Loucy (cell line): ENCODE measurements around the gene PCDHB16.
"Not testable (repeated sequence)": the region's sequence is repeated elsewhere in the genome, so short reads cannot be mapped to it uniquely, and the experiment has no call there.

Source experiments
- H2AFZ ChIP-seq: fragments of 200-600 bp; sonication (generic); 2 replicates; pipeline ENCODE4 v1.6.0; 2016; ENCODE audit warnings: antibody characterized with exemption, mild to moderate bottlenecking, low read length, moderate library complexity
- H3F3A ChIP-seq: fragments of 200-600 bp; 2 replicates; pipeline ENCODE4 v1.6.0; 2016; ENCODE audit warnings: antibody characterized with exemption, low read depth, mild to moderate bottlenecking
- H3K27me3 ChIP-seq: fragments of 200-600 bp; sonication (generic); 2 replicates; pipeline ENCODE4 v1.6.1; 2014; ENCODE audit warnings: low read length, mild to moderate bottlenecking; ENCODE audit not compliant: insufficient read depth, poor library complexity, severe bottlenecking
- H3K36me3 ChIP-seq: fragments of 200-600 bp; sonication (generic); 2 replicates; pipeline ENCODE4 v1.6.1; 2016; ENCODE audit warnings: low read length; ENCODE audit not compliant: insufficient read depth
- H3K4me1 ChIP-seq: fragments of 200-600 bp; sonication (generic); 2 replicates; pipeline ENCODE4 v1.5.1; 2014; ENCODE audit warnings: low read length, mild to moderate bottlenecking; ENCODE audit not compliant: insufficient read depth, poor library complexity, severe bottlenecking
- H3K4me2 ChIP-seq: fragments of 200-600 bp; sonication (generic); 2 replicates; pipeline ENCODE4 v1.6.0; 2014; ENCODE audit warnings: antibody characterized with exemption, low read length, low read depth, mild to moderate bottlenecking; ENCODE audit not compliant: poor library complexity, severe bottlenecking
- H3K4me3 ChIP-seq: fragments of 200-600 bp; sonication (generic); 2 replicates; pipeline ENCODE4 v1.5.1; 2014; ENCODE audit warnings: low read length, mild to moderate bottlenecking, mixed read lengths; ENCODE audit not compliant: poor library complexity, severe bottlenecking
- H3K79me2 ChIP-seq: fragments of 200-600 bp; sonication (generic); 2 replicates; pipeline ENCODE4 v1.6.1; 2014; ENCODE audit warnings: low read length; ENCODE audit not compliant: insufficient read depth
- H3K9ac ChIP-seq: fragments of 200-600 bp; sonication (generic); 2 replicates; pipeline ENCODE4 v1.6.0; 2014; ENCODE audit warnings: mild to moderate bottlenecking, low read depth, low read length, moderate library complexity; ENCODE audit not compliant: poor library complexity, severe bottlenecking
- H3K9me2 ChIP-seq: fragments of 200-600 bp; sonication (generic); replicated peaks from 2 replicates; pipeline ENCODE4 v1.6.1; 2016; ENCODE audit warnings: low read depth, low read length, mixed read lengths
- H3K9me3 ChIP-seq: fragments of 200-600 bp; sonication (generic); 2 replicates; pipeline ENCODE4 v1.6.1; 2014; ENCODE audit warnings: mild to moderate bottlenecking, antibody characterized with exemption, low read length, low read depth; ENCODE audit not compliant: insufficient read depth
- H4K20me1 ChIP-seq: fragments of 200-600 bp; sonication (generic); 2 replicates; pipeline ENCODE4 v1.6.0; 2014; ENCODE audit warnings: antibody characterized with exemption, low read length, mild to moderate bottlenecking; ENCODE audit not compliant: insufficient read depth, poor library complexity, severe bottlenecking
- EZH2phosphoT487 ChIP-seq: fragments of 200-600 bp; IDR thresholded peaks from 2 replicates; pipeline ENCODE4 v1.6.1; 2018; ENCODE audit warnings: antibody characterized with exemption, mild to moderate bottlenecking, moderate library complexity, borderline replicate concordance
- TF ChIP-seq, protein P1 (sequence below): fragments of 200-600 bp; sonication (generic); conservative IDR thresholded peaks from 2 replicates; pipeline ENCODE4 v1.5.1; 2014; ENCODE audit warnings: mild to moderate bottlenecking, antibody characterized with exemption, low read length

The PCDHB16 gene

DNA sequence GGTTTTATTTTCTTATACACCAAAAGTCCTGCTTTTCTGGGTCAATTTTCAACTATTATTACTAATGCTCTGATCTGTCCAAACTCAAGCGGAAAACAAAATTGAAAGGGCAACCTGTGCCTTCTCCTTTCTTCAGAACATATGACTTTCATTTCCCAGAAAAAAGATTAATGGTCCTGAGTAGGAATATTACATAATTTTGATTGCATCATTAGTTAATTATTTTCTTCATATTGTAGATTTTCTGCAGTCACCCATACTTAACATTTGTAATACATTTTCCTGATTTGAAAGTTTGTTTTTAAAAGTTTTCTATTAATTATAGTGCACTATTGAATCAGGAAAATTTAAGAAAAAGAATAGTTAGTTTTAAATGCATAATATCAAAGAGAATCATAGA lies 6.3 kb upstream of the PCDHB16 start:
- H3K4me1 ChIP-seq = no peaks in the 10 kb centered on the region
- H3K36me3 ChIP-seq = no peaks in the 10 kb centered on the region
- H3K4me3 ChIP-seq = no peak overlapping the region
- no peaks in the 10 kb centered on the region for H3K27me3 ChIP-seq
- no peaks in the 10 kb centered on the region for H3F3A ChIP-seq
- no peak for TF ChIP-seq EZH2phosphoT487
- TF ChIP-seq, protein P1, sequence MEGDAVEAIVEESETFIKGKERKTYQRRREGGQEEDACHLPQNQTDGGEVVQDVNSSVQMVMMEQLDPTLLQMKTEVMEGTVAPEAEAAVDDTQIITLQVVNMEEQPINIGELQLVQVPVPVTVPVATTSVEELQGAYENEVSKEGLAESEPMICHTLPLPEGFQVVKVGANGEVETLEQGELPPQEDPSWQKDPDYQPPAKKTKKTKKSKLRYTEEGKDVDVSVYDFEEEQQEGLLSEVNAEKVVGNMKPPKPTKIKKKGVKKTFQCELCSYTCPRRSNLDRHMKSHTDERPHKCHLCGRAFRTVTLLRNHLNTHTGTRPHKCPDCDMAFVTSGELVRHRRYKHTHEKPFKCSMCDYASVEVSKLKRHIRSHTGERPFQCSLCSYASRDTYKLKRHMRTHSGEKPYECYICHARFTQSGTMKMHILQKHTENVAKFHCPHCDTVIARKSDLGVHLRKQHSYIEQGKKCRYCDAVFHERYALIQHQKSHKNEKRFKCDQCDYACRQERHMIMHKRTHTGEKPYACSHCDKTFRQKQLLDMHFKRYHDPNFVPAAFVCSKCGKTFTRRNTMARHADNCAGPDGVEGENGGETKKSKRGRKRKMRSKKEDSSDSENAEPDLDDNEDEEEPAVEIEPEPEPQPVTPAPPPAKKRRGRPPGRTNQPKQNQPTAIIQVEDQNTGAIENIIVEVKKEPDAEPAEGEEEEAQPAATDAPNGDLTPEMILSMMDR = no peak
- no peak overlapping the region for H2AFZ ChIP-seq
- H3K9ac ChIP-seq = no peak overlapping the region
- no peaks in the 10 kb centered on the region for H3K9me2 ChIP-seq
- no peaks in the 10 kb centered on the region for H4K20me1 ChIP-seq
- H3K4me2 ChIP-seq = no peak overlapping the region
- no peaks in the 10 kb centered on the region for H3K79me2 ChIP-seq
- H3K9me3 ChIP-seq = no peaks in the 10 kb centered on the region

DNA sequence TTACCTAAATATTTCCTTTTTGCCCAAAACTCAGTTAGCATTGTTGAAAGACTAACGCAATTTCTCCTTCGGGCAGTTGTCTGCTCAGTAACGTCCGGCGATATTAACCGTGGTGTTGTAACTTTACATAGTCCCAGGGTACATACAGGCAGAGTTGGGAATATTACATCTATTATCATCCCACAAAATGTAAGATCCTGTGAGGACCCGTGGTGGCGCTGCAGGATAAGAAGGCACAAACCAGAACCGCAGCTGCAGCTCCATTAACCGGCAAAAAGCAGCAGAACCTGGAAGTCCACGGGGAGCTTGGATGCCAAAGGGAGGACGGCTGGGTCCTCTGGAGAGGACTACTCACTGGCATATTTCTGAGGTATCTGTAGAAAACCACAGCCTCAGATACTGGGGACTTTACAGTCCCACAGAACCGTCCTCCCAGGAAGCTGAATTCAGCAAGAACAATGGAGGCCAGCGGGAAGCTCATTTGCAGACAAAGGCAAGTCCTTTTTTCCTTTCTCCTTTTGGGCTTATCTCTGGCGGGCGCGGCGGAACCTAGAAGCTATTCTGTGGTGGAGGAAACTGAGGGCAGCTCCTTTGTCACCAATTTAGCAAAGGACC lies 4.5 kb upstream of the PCDHB16 start, which contains the start of gene PCDHB8:
PCDHB8 (plus strand) TSS at position 214 of the 615 bp plus-strand sequence; CDS start at position 459, 245 bp downstream.
- not testable (repeated sequence) for H2AFZ ChIP-seq, H3K36me3 ChIP-seq, H3K27me3 ChIP-seq, H3K9me3 ChIP-seq, H3K9me2 ChIP-seq, H3F3A ChIP-seq, H3K79me2 ChIP-seq, H3K9ac ChIP-seq, H3K4me2 ChIP-seq, H3K4me1 ChIP-seq, H3K4me3 ChIP-seq, H4K20me1 ChIP-seq

DNA sequence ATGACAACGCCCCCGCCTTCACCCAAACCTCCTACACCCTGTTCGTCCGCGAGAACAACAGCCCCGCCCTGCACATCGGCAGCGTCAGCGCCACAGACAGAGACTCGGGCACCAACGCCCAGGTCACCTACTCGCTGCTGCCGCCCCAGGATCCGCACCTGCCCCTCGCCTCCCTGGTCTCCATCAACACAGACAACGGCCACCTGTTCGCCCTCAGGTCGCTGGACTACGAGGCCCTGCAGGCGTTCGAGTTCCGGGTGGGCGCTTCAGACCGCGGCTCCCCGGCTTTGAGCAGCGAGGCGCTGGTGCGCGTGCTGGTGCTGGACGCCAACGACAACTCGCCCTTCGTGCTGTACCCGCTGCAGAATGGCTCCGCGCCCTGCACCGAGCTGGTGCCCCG lies 2.8 kb upstream of the PCDHB16 start:
- H4K20me1 ChIP-seq, H3K9me2 ChIP-seq, H3F3A ChIP-seq, H3K4me3 ChIP-seq, H3K4me1 ChIP-seq, H3K27me3 ChIP-seq, H3K9me3 ChIP-seq, H3K79me2 ChIP-seq, H2AFZ ChIP-seq, H3K9ac ChIP-seq, H3K36me3 ChIP-seq, H3K4me2 ChIP-seq: not testable (repeated sequence)

DNA sequence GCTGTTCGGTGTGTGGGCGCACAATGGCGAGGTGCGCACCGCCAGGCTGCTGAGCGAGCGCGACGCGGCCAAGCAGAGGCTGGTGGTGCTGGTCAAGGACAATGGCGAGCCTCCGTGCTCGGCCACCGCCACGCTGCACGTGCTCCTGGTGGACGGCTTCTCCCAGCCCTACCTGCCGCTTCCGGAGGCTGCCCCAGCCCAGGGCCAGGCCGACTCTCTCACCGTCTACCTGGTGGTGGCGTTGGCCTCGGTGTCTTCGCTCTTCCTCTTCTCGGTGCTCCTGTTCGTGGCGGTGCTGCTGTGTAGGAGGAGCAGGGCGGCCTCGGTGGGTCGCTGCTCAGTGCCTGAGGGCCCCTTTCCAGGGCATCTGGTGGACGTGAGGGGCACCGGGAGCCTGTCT lies 2.3 kb upstream of the PCDHB16 start:
- not testable (repeated sequence) for H3F3A ChIP-seq, H3K9ac ChIP-seq, H3K4me1 ChIP-seq, H3K79me2 ChIP-seq, H3K9me3 ChIP-seq, H3K36me3 ChIP-seq, H3K4me3 ChIP-seq, H2AFZ ChIP-seq, H3K9me2 ChIP-seq, H4K20me1 ChIP-seq, H3K27me3 ChIP-seq, H3K4me2 ChIP-seq

DNA sequence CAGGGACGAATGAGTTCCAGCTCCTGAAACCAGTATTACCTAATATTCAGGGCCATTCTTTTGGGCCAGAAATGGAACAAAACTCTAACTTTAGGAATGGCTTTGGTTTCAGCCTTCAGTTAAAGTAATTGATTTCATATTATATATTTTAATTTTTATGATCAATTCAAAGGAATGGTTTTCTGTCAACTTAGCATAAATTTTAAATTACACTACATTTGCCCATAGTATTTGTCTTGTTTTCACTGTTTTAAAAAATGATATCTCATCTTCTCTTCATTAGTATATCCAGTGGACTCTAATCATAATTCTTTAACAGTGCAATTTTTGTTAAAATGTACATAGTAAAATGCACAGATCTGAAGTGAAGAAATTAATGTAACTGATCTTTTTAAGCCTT lies 1.9 kb upstream of the PCDHB16 start:
- Histone ChIP-seq H3K9ac (no peak overlapping the region), H3K4me2 (no peak overlapping the region), H3F3A (no peaks in the 10 kb centered on the region), H3K79me2 (no peaks in the 10 kb centered on the region), H3K9me2 (no peaks in the 10 kb centered on the region), H3K4me3 (no peak overlapping the region), H3K36me3 (no peaks in the 10 kb centered on the region), H4K20me1 (no peaks in the 10 kb centered on the region), H3K4me1 (no peaks in the 10 kb centered on the region), H3K9me3 (no peaks in the 10 kb centered on the region), H2AFZ (no peak overlapping the region), H3K27me3 (no peaks in the 10 kb centered on the region)
- no peak for TF ChIP-seq EZH2phosphoT487

DNA sequence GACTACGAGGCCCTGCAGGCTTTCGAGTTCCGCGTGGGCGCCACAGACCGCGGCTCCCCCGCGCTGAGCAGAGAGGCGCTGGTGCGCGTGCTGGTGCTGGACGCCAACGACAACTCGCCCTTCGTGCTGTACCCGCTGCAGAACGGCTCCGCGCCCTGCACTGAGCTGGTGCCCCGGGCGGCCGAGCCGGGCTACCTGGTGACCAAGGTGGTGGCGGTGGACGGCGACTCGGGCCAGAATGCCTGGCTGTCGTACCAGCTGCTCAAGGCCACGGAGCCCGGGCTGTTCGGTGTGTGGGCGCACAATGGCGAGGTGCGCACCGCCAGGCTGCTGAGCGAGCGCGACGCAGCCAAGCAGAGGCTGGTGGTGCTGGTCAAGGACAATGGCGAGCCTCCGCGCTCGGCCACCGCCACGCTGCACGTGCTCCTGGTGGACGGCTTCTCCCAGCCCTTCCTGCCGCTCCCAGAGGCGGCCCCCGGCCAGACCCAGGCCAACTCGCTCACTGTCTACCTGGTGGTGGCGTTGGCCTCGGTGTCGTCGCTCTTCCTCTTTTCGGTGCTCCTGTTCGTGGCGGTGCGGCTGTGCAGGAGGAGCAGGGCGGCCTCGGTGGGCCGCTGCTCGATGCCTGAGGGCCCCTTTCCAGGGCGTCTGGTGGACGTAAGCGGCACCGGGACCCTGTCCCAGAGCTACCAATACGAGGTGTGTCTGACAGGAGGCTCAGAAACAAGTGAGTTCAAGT lies 2.1 kb downstream of the PCDHB16 start:
- not testable (repeated sequence) for H3K36me3 ChIP-seq, H4K20me1 ChIP-seq, H3K9ac ChIP-seq, H3F3A ChIP-seq, H3K4me1 ChIP-seq, H3K9me3 ChIP-seq, H3K4me3 ChIP-seq, H3K9me2 ChIP-seq, H3K27me3 ChIP-seq, H3K79me2 ChIP-seq, H2AFZ ChIP-seq, H3K4me2 ChIP-seq
